K562 (cell line): ENCODE measurements around the gene BBC3.

Experiments
- BDP1 ChIP-seq: IDR thresholded peaks from 3 replicates; pipeline ENCODE4 v1.6.1; 2011; ENCODE audit not compliant: insufficient read length, insufficient read depth
- CHD1 ChIP-seq: fragments of 200-600 bp; sonication (generic); IDR thresholded peaks from one replicate; pipeline ENCODE4 v1.6.1; 2012; ENCODE audit warnings: mild to moderate bottlenecking, moderate library complexity, low read length, inconsistent platforms
- EZH2 ChIP-seq: IDR thresholded peaks from 2 replicates; pipeline ENCODE4 v1.6.1; 2012; ENCODE audit warnings: low read depth, mild to moderate bottlenecking, inconsistent platforms, low read length, borderline replicate concordance
- TCF3 ChIP-seq: sonication (generic); formaldehyde crosslinking; IDR thresholded peaks from 2 replicates; pipeline ENCODE4 v1.4.0; 2020; ENCODE audit warnings: mild to moderate bottlenecking, missing genetic modification reagents

DNA sequence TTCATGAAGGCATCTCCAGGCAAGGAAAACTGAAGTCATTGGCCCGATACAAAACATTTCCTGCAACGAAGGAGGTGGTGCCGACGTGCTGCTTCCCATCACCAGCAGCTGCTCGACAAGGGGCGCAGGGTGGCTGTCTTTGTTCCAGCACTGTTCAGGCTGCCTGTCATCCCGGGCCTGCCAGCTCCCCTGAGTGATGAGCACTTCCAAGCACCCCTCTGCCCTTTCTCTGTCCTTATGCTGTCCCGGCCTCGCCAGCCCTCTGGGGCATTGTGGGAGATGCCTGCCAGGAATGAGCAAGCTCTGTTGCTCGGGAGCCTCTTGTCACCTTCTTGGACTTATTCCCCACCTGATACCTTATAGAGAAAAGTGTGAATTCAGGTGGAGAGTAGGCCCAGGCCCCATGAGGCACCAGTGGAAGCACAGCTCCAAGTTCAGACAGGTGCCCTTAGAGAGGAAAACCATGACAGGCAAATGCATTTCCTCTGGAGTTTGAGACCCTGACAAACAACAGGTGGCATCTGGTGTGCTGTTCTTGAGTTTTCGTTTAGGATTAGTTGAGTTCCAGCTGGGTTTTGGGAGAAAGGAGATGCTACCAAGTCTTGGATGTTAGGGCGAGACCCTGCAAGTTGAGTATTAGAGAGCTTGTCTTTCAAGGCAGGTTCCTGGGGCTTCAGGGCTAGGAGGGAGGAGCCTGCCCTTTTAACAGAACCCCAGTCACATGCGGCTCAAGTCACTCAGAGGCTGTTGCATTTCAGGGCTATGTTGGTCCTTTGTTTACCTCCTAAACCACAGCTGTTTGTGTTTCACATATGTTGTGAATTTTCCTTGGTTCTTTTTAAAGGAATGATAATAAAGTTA lies 21.4 kb downstream of the BBC3 start:
- no peak for TF ChIP-seq CHD1
- no peak for TF ChIP-seq TCF3
- TF ChIP-seq EZH2 = no peak
- TF ChIP-seq BDP1 = no peak
